HG03575 (cell line): ENCODE data around the gene HIC2.
"Not testable (repeated sequence)": the region's sequence is repeated elsewhere in the genome, so short reads cannot be mapped to it uniquely, and the experiment has no call there.

Experiments
- ATAC-seq: cut with Tn5 transposase; IDR thresholded peaks from one replicate; pipeline ENCODE4 v1.9.1; 2021; ENCODE audit not compliant: unreplicated experiment, insufficient number of reproducible peaks, low FRiP score; ENCODE audit errors: extremely low read depth

Gene HIC2

GRCh38 chr22:21424084-21424709 is 7.0 kb downstream of the HIC2 start:
- ATAC-seq: not testable (repeated sequence)

- ATAC-seq: not testable (repeated sequence)
Observed at GRCh38 chr22:21434378-21435233, 17.4 kb downstream of the HIC2 start.

GRCh38 chr22:21435998-21436810 is 19.0 kb downstream of the HIC2 start:
- ATAC-seq: not testable (repeated sequence)

- not testable (repeated sequence) for ATAC-seq
Observed at GRCh38 chr22:21438013-21438412, 20.8 kb downstream of the HIC2 start.

- ATAC-seq: not testable (repeated sequence)
Observed at GRCh38 chr22:21440018-21440636, 23.0 kb downstream of the HIC2 start.

- ATAC-seq: not testable (repeated sequence)
Observed at GRCh38 chr22:21440676-21441075, 23.5 kb downstream of the HIC2 start.

- ATAC-seq: not testable (repeated sequence)
Observed at GRCh38 chr22:21441170-21441569, 24.0 kb downstream of the HIC2 start.

- not testable (repeated sequence) for ATAC-seq
Observed at GRCh38 chr22:21442123-21442522, 25.0 kb downstream of the HIC2 start.

- not testable (repeated sequence) for ATAC-seq
Observed at GRCh38 chr22:21442646-21443045, 25.5 kb downstream of the HIC2 start.

GRCh38 chr22:21443057-21443734 is 26.0 kb downstream of the HIC2 start:
- no peak for ATAC-seq

GRCh38 chr22:21443735-21444421 is 26.7 kb downstream of the HIC2 start:
- no peak for ATAC-seq

- no peak for ATAC-seq
Observed at GRCh38 chr22:21444701-21445436, 27.7 kb downstream of the HIC2 start.

- ATAC-seq: no peak
Observed at GRCh38 chr22:21445437-21446127, 28.4 kb downstream of the HIC2 start.

- no peak for ATAC-seq
Observed at GRCh38 chr22:21446128-21446826, 29.1 kb downstream of the HIC2 start.

- no peak for ATAC-seq
Observed at GRCh38 chr22:21446827-21447690, 29.9 kb downstream of the HIC2 start.
